AG09309 (cell line): ENCODE results near the gene ALOXE3.

Experiments
- DNase-seq: peaks from one replicate; pipeline ENCODE4 v3.0.0-alpha.2; 2010; ENCODE audit warnings: low read depth
- H3K4me3 ChIP-seq: 2 replicates; pipeline ENCODE4 v1.5.1; 2011; ENCODE audit warnings: mild to moderate bottlenecking, low read depth, low read length, moderate library complexity; ENCODE audit not compliant: control insufficient read depth
- TF ChIP-seq, protein P1 (sequence below): IDR thresholded peaks from 2 replicates; pipeline ENCODE4 v1.5.1; 2011; ENCODE audit warnings: mild to moderate bottlenecking, low read depth, low read length, inconsistent platforms; ENCODE audit not compliant: insufficient read depth, control insufficient read depth; ENCODE audit errors: missing control alignments

ALOXE3 gene

DNA sequence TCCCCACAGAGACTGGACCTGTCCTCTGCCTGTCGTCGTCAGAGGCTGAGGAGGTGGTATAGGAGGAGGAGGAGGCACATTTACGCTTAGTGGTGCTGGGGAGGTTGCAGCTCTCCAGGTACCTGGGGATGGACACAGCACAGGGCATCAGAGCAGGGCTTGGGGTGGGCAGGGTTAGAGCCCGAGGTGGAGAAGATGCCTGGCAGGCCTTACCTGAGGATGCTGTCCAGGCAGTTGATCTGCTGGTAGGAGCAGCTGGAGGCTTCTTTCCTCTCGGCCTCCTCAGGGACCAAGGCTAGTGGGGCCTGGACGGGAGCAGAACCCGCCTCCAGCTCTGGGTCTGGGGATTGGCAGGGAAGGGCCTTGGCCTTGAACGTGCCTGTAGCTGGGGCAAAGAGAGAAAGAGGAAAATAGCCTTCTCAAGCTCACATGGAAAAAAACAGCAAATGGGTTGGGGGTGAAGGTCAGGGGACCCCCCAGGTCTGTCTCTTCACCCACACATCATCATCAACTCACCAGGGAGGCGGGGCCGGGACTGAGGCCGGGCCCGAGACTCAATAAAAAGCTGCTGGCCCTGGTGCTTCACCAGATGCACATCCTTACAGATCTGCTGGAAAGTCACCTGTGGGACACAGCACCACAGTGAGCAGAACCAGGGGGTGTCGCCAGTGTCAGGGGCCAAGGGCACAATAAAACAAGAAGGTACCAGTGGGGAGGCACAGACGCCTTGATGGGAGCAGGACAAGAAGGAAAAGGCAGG, 28.2 kb upstream of the ALOXE3 start:
- H3K4me3 ChIP-seq, result no peak overlapping the region
- DNase-seq, result no peak
- TF ChIP-seq, protein P1, sequence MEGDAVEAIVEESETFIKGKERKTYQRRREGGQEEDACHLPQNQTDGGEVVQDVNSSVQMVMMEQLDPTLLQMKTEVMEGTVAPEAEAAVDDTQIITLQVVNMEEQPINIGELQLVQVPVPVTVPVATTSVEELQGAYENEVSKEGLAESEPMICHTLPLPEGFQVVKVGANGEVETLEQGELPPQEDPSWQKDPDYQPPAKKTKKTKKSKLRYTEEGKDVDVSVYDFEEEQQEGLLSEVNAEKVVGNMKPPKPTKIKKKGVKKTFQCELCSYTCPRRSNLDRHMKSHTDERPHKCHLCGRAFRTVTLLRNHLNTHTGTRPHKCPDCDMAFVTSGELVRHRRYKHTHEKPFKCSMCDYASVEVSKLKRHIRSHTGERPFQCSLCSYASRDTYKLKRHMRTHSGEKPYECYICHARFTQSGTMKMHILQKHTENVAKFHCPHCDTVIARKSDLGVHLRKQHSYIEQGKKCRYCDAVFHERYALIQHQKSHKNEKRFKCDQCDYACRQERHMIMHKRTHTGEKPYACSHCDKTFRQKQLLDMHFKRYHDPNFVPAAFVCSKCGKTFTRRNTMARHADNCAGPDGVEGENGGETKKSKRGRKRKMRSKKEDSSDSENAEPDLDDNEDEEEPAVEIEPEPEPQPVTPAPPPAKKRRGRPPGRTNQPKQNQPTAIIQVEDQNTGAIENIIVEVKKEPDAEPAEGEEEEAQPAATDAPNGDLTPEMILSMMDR, result no peak

DNA sequence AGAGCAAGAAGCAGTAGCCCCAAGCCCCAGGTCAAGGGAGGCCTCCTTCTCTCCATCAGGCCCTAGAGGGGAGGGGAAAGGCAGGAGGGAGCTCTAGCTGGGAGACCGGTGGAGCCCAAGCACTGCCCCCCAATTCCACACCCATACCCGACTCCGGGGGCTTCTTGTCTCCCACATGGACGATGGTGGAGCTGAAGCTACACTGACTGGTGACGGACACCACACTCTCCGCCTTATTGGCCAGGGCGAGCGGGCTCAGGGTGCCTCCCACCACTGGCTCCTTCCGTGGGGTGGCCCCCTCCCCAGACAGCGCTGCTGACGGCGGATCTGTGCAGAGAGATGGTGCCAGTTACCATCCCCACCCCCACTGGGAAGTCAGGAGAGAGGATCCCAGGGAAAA, 27.5 kb upstream of the ALOXE3 start:
- DNase-seq, result no peak
- TF ChIP-seq, protein P1, result no peak
- H3K4me3 ChIP-seq, result no peak overlapping the region

GRCh38 chr17:8144401-8145231, 26.3 kb upstream of the ALOXE3 start:
- no peak for DNase-seq
- H3K4me3 ChIP-seq, result no peak overlapping the region
- TF ChIP-seq, protein P1, result no peak

DNA sequence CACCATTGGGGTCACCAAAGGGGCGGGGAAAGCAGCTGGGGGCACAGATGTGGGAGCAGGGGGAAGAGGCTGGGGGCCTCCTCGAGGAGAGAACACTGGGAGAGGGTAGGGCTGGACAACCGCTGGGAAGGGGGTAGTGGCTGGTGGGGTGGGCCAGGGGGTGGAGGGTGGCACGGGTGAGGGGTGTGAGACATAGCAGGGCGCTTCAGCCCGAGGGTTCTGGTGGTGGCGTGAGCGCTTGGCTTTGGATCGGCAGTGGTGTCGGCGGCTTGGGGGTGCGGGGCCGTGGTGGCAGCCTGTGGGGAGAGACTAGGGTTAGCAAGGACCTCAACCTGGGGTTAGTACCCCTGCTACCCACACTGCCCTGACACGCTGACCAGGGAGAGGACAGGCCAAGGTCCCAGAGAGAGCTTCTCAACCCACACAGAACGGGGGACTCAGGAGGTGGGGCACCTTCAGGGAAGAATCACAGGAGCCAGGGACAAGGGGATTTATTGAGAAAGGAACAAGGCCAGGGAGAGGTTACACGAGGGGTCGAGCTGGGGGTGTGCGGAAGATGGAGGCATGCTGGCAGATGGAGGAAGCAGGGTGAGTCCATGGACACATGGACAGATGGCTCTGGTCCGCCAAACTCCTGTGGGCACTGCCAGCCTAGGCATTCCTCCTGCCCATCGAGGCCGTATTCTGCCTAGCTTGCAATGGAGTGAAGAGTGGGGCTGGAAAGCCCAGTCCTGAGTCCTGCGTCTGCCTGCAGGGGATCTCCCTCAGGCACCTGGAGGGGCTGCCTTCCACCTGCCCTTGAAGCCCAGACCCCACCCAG, 25.5 kb upstream of the ALOXE3 start:
- TF ChIP-seq, protein P1, result no peak
- no peak for DNase-seq
- no peak overlapping the region for H3K4me3 ChIP-seq

- DNase-seq, result no peak
- no peak overlapping the region for H3K4me3 ChIP-seq
- TF ChIP-seq, protein P1, result no peak
These were observed 24.7 kb upstream of the ALOXE3 start for GRCh38 chr17:8142887-8143580.

- no peak for DNase-seq
- no peak overlapping the region for H3K4me3 ChIP-seq
- TF ChIP-seq, protein P1, result no peak
These were observed 24.0 kb upstream of the ALOXE3 start for GRCh38 chr17:8142158-8142886.
